Measurements from ENCODE around the gene GPR171.
"Not testable (repeated sequence)": the region's sequence is repeated elsewhere in the genome, so short reads cannot be mapped to it uniquely, and the experiment has no call there.

GPR171 gene

GRCh38 chr3:151203051-151203420, at the start of gene GPR171:
Gene GPR171, minus strand, starts transcription at chr3:151203216. Its CDS starts 3,830 bp downstream, at chr3:151199386.
- DNase-seq: no peak

- no peak for DNase-seq
Measured at GRCh38 chr3:151248772-151249337, 45.8 kb upstream of the GPR171 start.

GRCh38 chr3:151242006-151242405, 39.0 kb upstream of the GPR171 start:
- not testable (repeated sequence) for DNase-seq

- peak in 1 of 2 donors; percentile 25 for DNase-seq
Measured at GRCh38 chr3:151236736-151237135, 33.7 kb upstream of the GPR171 start.

GRCh38 chr3:151236316-151236715, 33.3 kb upstream of the GPR171 start:
- DNase-seq: no peak

- DNase-seq: no peak
Measured at GRCh38 chr3:151234825-151235224, 31.8 kb upstream of the GPR171 start.

GRCh38 chr3:151232991-151233390, 30.0 kb upstream of the GPR171 start:
- no peak for DNase-seq

- not testable (repeated sequence) for DNase-seq
Measured at GRCh38 chr3:151232403-151232802, 29.4 kb upstream of the GPR171 start.

GRCh38 chr3:151230646-151231045, 27.6 kb upstream of the GPR171 start:
- peak; percentile 74 to 81 for DNase-seq

- no peak for DNase-seq
Measured at GRCh38 chr3:151228666-151229040, 25.6 kb upstream of the GPR171 start.

GRCh38 chr3:151227807-151228665, 25.0 kb upstream of the GPR171 start:
- DNase-seq: peak; percentile 59 to 95

- DNase-seq: peak; percentile 28 to 55
Measured at GRCh38 chr3:151227266-151227806, 24.3 kb upstream of the GPR171 start.

- no peak for DNase-seq
Measured at GRCh38 chr3:151226825-151227224, 23.8 kb upstream of the GPR171 start.

GRCh38 chr3:151226088-151226563, 23.1 kb upstream of the GPR171 start:
- DNase-seq: peak; percentile 31 to 56

GRCh38 chr3:151225040-151225975, 22.3 kb upstream of the GPR171 start:
- no peak for DNase-seq

GRCh38 chr3:151224268-151224866, 21.4 kb upstream of the GPR171 start:
- DNase-seq: no peak

- no peak for DNase-seq
Measured at GRCh38 chr3:151219056-151219455, 16.0 kb upstream of the GPR171 start.

GRCh38 chr3:151218136-151218535, 15.1 kb upstream of the GPR171 start:
- DNase-seq: no peak

- no peak for DNase-seq
Measured at GRCh38 chr3:151216641-151217607, 13.9 kb upstream of the GPR171 start.

GRCh38 chr3:151214459-151214858, 11.4 kb upstream of the GPR171 start:
- DNase-seq: no peak

GRCh38 chr3:151213881-151214280, 10.9 kb upstream of the GPR171 start:
- DNase-seq: no peak
